GM10266 (cell line): ENCODE data around the gene LGALS7.
"Not testable (repeated sequence)": the region's sequence is repeated elsewhere in the genome, so short reads cannot be mapped to it uniquely, and the experiment has no call there.

Source experiments
- DNase-seq: peaks from one replicate; pipeline ENCODE4 v3.0.0; 2012; ENCODE audit errors: extremely low spot score
- CTCF ChIP-seq: IDR thresholded peaks from 2 replicates; pipeline ENCODE4 v1.5.1; 2012; ENCODE audit warnings: mild to moderate bottlenecking, low read depth; ENCODE audit not compliant: control insufficient read depth, insufficient read depth; ENCODE audit errors: missing control alignments

LGALS7 gene

GRCh38 chr19:38773469-38774177 is at the start of gene LGALS7:
Gene LGALS7, minus strand, starts transcription at chr19:38773517. Its CDS starts 25 bp downstream, at chr19:38773492.
- no peak for TF ChIP-seq CTCF

GRCh38 chr19:38821230-38821825 is 48.0 kb upstream of the LGALS7 start:
- not testable (repeated sequence) for DNase-seq

More at GRCh38 chr19:38773469-38774177, at the start of gene LGALS7:
- no peak for DNase-seq

GRCh38 chr19:38819231-38819920 is 46.1 kb upstream of the LGALS7 start:
- TF ChIP-seq CTCF = no peak
- DNase-seq = no peak

GRCh38 chr19:38817081-38817480 is 43.8 kb upstream of the LGALS7 start:
- no peak for TF ChIP-seq CTCF
- peak; percentile 7 for DNase-seq

GRCh38 chr19:38816131-38816750 is 42.9 kb upstream of the LGALS7 start:
- TF ChIP-seq CTCF = no peak
- DNase-seq = no peak

- DNase-seq = peak; percentile 19
- no peak for TF ChIP-seq CTCF
These were observed 42.0 kb upstream of the LGALS7 start for GRCh38 chr19:38815059-38816001.

- DNase-seq = not testable (repeated sequence)
These were observed 40.6 kb upstream of the LGALS7 start for GRCh38 chr19:38813932-38814331.
